ENCODE results near the gene ZRSR2. TPM values are rescaled to one million over a fixed set of nuclear protein-coding genes. Genes with fewer than 3 reads are reported as not detected.

ZRSR2 gene
- polyA plus RNA-seq, 1 of the 3 experiments (the other 2 are of a cell fraction), result 14.3 TPM

DNA sequence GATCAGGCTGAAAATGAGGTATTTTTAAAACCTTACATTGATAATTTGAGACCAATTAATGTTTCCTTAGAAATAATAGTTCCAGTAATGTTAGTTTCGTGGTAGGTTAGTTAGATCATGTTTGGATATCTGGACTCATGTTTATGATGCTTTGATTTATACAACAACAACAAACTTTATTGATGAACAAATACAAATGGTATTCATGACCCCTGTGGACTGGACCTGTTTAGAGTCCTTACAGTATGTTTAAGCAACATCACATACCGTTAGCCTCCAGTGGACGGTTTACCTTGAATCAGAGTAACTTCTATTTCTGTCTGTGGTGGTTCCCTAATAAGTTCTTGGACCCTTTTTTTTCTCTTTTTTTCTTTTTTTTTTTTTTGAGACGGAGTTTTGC is 18.0 kb downstream of the ZRSR2 start:
- 94% methylated on average over 4 of the region's 4 CpGs for WGBS (ENCODE audit: low lambda C conversion rate)
- no peak overlapping the region for H2AFZ ChIP-seq (ENCODE audit: low read depth)
- no peaks in the 10 kb centered on the region for H3K79me2 ChIP-seq (ENCODE audit: insufficient read depth)
- H3K27ac ChIP-seq (ENCODE audit: low read depth in 2 of 2, low read length in 1 of 2), result no peak overlapping the region
- H4K20me1 ChIP-seq (ENCODE audit: insufficient read depth), result no peaks in the 10 kb centered on the region
- no peaks in the 10 kb centered on the region for H3K4me1 ChIP-seq (ENCODE audit: control insufficient read depth in 1 of 2, insufficient read depth in 2 of 2, low read depth in 1 of 2, low read length in 1 of 2)
- H3K27me3 ChIP-seq (ENCODE audit: insufficient read depth), result no peaks in the 10 kb centered on the region
- peaks cover 53 to 56% of the 10 kb centered on the region in 2 experiments for H3K36me3 ChIP-seq (replicated peaks in 1 of 2; ENCODE audit: control insufficient read depth in 1 of 2, insufficient read depth in 2 of 2, low read length in 1 of 2)
- DNase-seq, result no peak
- no peak overlapping the region for H3K4me3 ChIP-seq (ENCODE audit: low read depth in 2 of 2, low read length in 1 of 2)
- no peaks in the 10 kb centered on the region for H3K9me2 ChIP-seq
- H3K9ac ChIP-seq, result no peak overlapping the region
- TF ChIP-seq RXRA (IDR thresholded peaks at IDR 0.05; ENCODE audit: borderline replicate concordance, low read depth) (no peak), MXI1 (IDR thresholded peaks at IDR 0.05; ENCODE audit: low read depth, low read length) (no peak), TAF1 (IDR thresholded peaks at IDR 0.05; ENCODE audit: borderline replicate concordance, low read depth, low read length) (no peak), RAD21 (IDR thresholded peaks at IDR 0.05; ENCODE audit: low read length) (no peak), FOSL2 (IDR thresholded peaks at IDR 0.05; ENCODE audit: borderline replicate concordance, low read depth) (no peak)
- ChIA-PET POLR2A (no interaction called here), CTCF (interaction anchor here (1.7 kb wide), 1 partner anchor 8 kb away, joined by 4 read pairs; no protein-coding TSS in a partner anchor)
- no peaks in the 10 kb centered on the region for H3K9me3 ChIP-seq
- no peaks in the 10 kb centered on the region for H3F3A ChIP-seq (replicated peaks; ENCODE audit: insufficient read depth)
- no peak overlapping the region for H3K4me2 ChIP-seq

DNA sequence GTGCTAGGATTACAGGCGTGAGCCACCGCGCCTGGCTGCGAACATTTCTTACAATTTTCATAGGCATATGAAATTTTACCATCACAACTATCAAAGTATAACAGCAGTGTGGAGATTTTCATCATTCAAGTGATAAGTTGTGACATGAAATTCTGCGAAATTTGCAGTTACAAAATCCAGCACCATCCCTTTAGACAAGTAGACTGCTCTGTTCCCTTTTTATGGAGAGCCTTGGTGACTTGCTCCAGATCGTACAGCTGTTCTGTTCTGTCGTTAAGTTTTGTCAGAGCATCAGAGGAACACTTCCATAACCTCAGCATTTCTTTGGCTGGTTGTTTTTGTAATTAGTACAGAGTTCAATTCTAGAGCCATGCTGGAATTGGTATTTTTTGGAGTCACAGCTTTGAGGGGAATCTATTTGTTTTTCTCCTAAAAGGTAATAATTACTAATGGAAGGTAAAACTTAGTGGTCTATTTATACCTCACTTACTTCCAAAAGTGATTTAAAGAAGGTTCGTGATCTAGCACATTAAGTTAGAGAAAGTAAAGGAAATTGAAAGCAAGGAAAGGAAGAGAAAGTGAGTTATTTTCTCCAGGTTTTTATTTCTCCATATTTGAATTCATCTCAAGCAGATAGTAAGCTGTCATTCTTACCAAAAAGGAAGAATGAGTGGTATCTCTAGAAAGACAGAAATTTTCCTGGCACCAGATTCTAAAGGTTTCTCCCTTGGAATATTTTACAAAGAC is 22.1 kb downstream of the ZRSR2 start:
- Histone ChIP-seq H2AFZ (ENCODE audit: low read depth) (no peak overlapping the region), H4K20me1 (ENCODE audit: insufficient read depth) (no peaks in the 10 kb centered on the region), H3K9me3 (no peaks in the 10 kb centered on the region), H3K79me2 (ENCODE audit: insufficient read depth) (no peaks in the 10 kb centered on the region), H3K27me3 (ENCODE audit: insufficient read depth) (no peaks in the 10 kb centered on the region), H3K9me2 (no peaks in the 10 kb centered on the region), H3K27ac (ENCODE audit: low read depth in 2 of 2, low read length in 1 of 2) (no peak overlapping the region), H3F3A (replicated peaks; ENCODE audit: insufficient read depth) (no peaks in the 10 kb centered on the region), H3K36me3 (replicated peaks in 1 of 2; ENCODE audit: control insufficient read depth in 1 of 2, insufficient read depth in 2 of 2, low read length in 1 of 2) (peaks cover 60 to 63% of the 10 kb centered on the region in 2 experiments), H3K4me2 (no peak overlapping the region), H3K9ac (no peak overlapping the region), H3K4me1 (ENCODE audit: control insufficient read depth in 1 of 2, insufficient read depth in 2 of 2, low read depth in 1 of 2, low read length in 1 of 2) (no peaks in the 10 kb centered on the region; a peak in 2 of 4 replicates), H3K4me3 (ENCODE audit: low read depth in 2 of 2, low read length in 1 of 2) (no peak overlapping the region)
- 96% methylated on average over 8 of the region's 8 CpGs for WGBS (ENCODE audit: low lambda C conversion rate)
- ChIA-PET CTCF (interaction anchor here (0.6 kb wide), 1 partner anchor 294 kb away, joined by 3 read pairs; no protein-coding TSS in a partner anchor), POLR2A (no interaction called here)
- DNase-seq, result no peak
- TF ChIP-seq TEAD4 (IDR thresholded peaks at IDR 0.05; ENCODE audit: borderline replicate concordance, insufficient read depth), result no peak
- no peak for TF ChIP-seq POLR2AphosphoS5 (IDR thresholded peaks at IDR 0.05; ENCODE audit: low read depth, low read length)
- TF ChIP-seq GATA2 (CRISPR knock-in tag; IDR thresholded peaks at IDR 0.05), result no peak
- TF ChIP-seq MXI1 (IDR thresholded peaks at IDR 0.05; ENCODE audit: low read depth, low read length), result no peak
- no peak for TF ChIP-seq RAD21 (IDR thresholded peaks at IDR 0.05; ENCODE audit: low read length)
- no peak for TF ChIP-seq SIN3A (IDR thresholded peaks at IDR 0.05; ENCODE audit: borderline replicate concordance, low read depth, low read length)
- no peak for TF ChIP-seq IRF3 (IDR thresholded peaks at IDR 0.05; ENCODE audit: low read depth, low read length)
- TF ChIP-seq GABPA (IDR thresholded peaks at IDR 0.05; ENCODE audit: low read depth), result no peak
- no peak for TF ChIP-seq CHD2 (IDR thresholded peaks at IDR 0.05; ENCODE audit: low read length, partially characterized antibody)
- TF ChIP-seq RFX5 (IDR thresholded peaks at IDR 0.05; ENCODE audit: low read length), result no peak
- no peak for TF ChIP-seq NFIC (IDR thresholded peaks at IDR 0.05; ENCODE audit: borderline replicate concordance)
